ENCODE results near the gene CAMK2D.

CAMK2D gene

GRCh38 chr4:113434247-113434587 is 327.3 kb downstream of the CAMK2D start:
- Histone ChIP-seq H3K4me3 (replicated peaks; ENCODE audit: low read depth, low read length) (no peak overlapping the region), H3K36me3 (ENCODE audit: control insufficient read depth, insufficient read depth, low read length) (no peaks in the 10 kb centered on the region), H3K27me3 (replicated peaks; ENCODE audit: control insufficient read depth, insufficient read depth, low read length) (no peaks in the 10 kb centered on the region)
- TF ChIP-seq CTCF (IDR thresholded peaks at IDR 0.05; ENCODE audit: insufficient read depth, low read length, poor library complexity, severe bottlenecking): no peak
- DNase-seq (ENCODE audit: extremely low read depth, insufficient read length): no peak

- Histone ChIP-seq H3K4me3 (replicated peaks; ENCODE audit: low read depth, low read length) (no peak overlapping the region), H3K36me3 (ENCODE audit: control insufficient read depth, insufficient read depth, low read length) (no peaks in the 10 kb centered on the region), H3K27me3 (replicated peaks; ENCODE audit: control insufficient read depth, insufficient read depth, low read length) (no peaks in the 10 kb centered on the region)
- TF ChIP-seq CTCF (IDR thresholded peaks at IDR 0.05; ENCODE audit: insufficient read depth, low read length, poor library complexity, severe bottlenecking): no peak
- no peak for DNase-seq (ENCODE audit: extremely low read depth, insufficient read length)
These were observed 327.8 kb downstream of the CAMK2D start for GRCh38 chr4:113433536-113434246.

GRCh38 chr4:113433116-113433515 is 328.4 kb downstream of the CAMK2D start:
- Histone ChIP-seq H3K4me3 (replicated peaks; ENCODE audit: low read depth, low read length) (no peak overlapping the region), H3K27me3 (replicated peaks; ENCODE audit: control insufficient read depth, insufficient read depth, low read length) (no peaks in the 10 kb centered on the region), H3K36me3 (ENCODE audit: control insufficient read depth, insufficient read depth, low read length) (no peaks in the 10 kb centered on the region)
- no peak for DNase-seq (ENCODE audit: extremely low read depth, insufficient read length)
- no peak for TF ChIP-seq CTCF (IDR thresholded peaks at IDR 0.05; ENCODE audit: insufficient read depth, low read length, poor library complexity, severe bottlenecking)

DNA sequence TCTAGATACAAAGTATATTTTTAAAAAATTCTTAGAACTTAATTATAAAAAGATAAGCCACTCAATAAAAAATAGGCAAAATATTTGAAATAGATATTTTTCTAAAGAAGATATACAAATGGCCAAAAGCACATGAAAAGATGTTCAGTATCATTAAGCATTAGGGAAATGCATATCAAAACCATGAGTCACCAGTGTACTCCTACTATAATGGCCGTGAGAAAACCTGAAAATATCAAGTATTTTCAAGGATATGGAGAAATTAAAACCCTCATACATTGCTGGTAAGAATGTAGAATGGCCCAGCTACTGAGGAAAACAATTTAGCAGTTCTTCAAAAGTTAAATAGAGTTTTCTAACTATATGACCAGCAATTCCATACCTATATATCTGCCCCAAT is 337.9 kb downstream of the CAMK2D start:
- Histone ChIP-seq H3K27me3 (replicated peaks; ENCODE audit: control insufficient read depth, insufficient read depth, low read length) (no peaks in the 10 kb centered on the region), H3K4me3 (replicated peaks; ENCODE audit: low read depth, low read length) (no peak overlapping the region), H3K36me3 (ENCODE audit: control insufficient read depth, insufficient read depth, low read length) (no peaks in the 10 kb centered on the region)
- DNase-seq (ENCODE audit: extremely low read depth, insufficient read length): no peak
- TF ChIP-seq CTCF (IDR thresholded peaks at IDR 0.05; ENCODE audit: insufficient read depth, low read length, poor library complexity, severe bottlenecking): no peak

- no peaks in the 10 kb centered on the region for H3K27me3 ChIP-seq (replicated peaks; ENCODE audit: control insufficient read depth, insufficient read depth, low read length)
- H3K4me3 ChIP-seq (replicated peaks; ENCODE audit: low read depth, low read length): no peak overlapping the region
- no peak for TF ChIP-seq CTCF (IDR thresholded peaks at IDR 0.05; ENCODE audit: insufficient read depth, low read length, poor library complexity, severe bottlenecking)
- H3K36me3 ChIP-seq (ENCODE audit: control insufficient read depth, insufficient read depth, low read length): no peaks in the 10 kb centered on the region
- DNase-seq (ENCODE audit: extremely low read depth, insufficient read length): no peak
These were observed 340.6 kb downstream of the CAMK2D start for GRCh38 chr4:113420938-113421337.

- TF ChIP-seq CTCF (IDR thresholded peaks at IDR 0.05; ENCODE audit: insufficient read depth, low read length, poor library complexity, severe bottlenecking): no peak
- H3K27me3 ChIP-seq (replicated peaks; ENCODE audit: control insufficient read depth, insufficient read depth, low read length): no peaks in the 10 kb centered on the region
- no peaks in the 10 kb centered on the region for H3K36me3 ChIP-seq (ENCODE audit: control insufficient read depth, insufficient read depth, low read length)
- H3K4me3 ChIP-seq (replicated peaks; ENCODE audit: low read depth, low read length): no peak overlapping the region
- no peak for DNase-seq (ENCODE audit: extremely low read depth, insufficient read length)
These were observed 341.9 kb downstream of the CAMK2D start for GRCh38 chr4:113419631-113420030.

Measured in GM06990 (cell line).